Endothelial cell (in vitro differentiated cells): ENCODE data around the gene DYRK1A. TPM values are rescaled to one million over a fixed set of nuclear protein-coding genes. Genes with fewer than 3 reads are reported as not detected.

Experiments used
- DNase-seq: peaks from one replicate; pipeline ENCODE4 v3.0.0; 2021; ENCODE audit warnings: low spot score
- H3K27ac Mint-ChIP-seq: one replicate; pipeline ENCODE4 v1.8.0; 2021; ENCODE audit warnings: mixed read lengths, inconsistent platforms; ENCODE audit not compliant: unreplicated experiment
- H3K27me3 Mint-ChIP-seq: one replicate; pipeline ENCODE4 v1.8.0; 2021; ENCODE audit warnings: mild to moderate bottlenecking, moderate library complexity, mixed read lengths, inconsistent platforms; ENCODE audit not compliant: unreplicated experiment
- H3K36me3 Mint-ChIP-seq: one replicate; pipeline ENCODE4 v1.8.0; 2021; ENCODE audit warnings: mild to moderate bottlenecking, low read depth, mixed read lengths, inconsistent platforms; ENCODE audit not compliant: unreplicated experiment
- H3K4me1 Mint-ChIP-seq: one replicate; pipeline ENCODE4 v1.8.0; 2021; ENCODE audit warnings: mild to moderate bottlenecking, mixed read lengths, inconsistent platforms; ENCODE audit not compliant: unreplicated experiment
- H3K4me3 Mint-ChIP-seq: one replicate; pipeline ENCODE4 v1.8.0; 2021; ENCODE audit warnings: mild to moderate bottlenecking, mixed read lengths, inconsistent platforms; ENCODE audit not compliant: unreplicated experiment
- H3K9me3 Mint-ChIP-seq: one replicate; pipeline ENCODE4 v1.8.0; 2021; ENCODE audit warnings: mixed read lengths, inconsistent platforms; ENCODE audit not compliant: unreplicated experiment
- total RNA-seq: library from RNA; stranded (reverse); fragmentation: NEBNext Ultra II Directional; extraction: Animal tissue kit (Norgen Biotek cat#: 25700); gene quantifications from one replicate; pipeline ENCODE4 v1.2.1, GENCODE V29; 2021; ENCODE audit not compliant: unreplicated experiment
- TF ChIP-seq, protein P1 (sequence below): fragments of 200-600 bp; sonication (generic); IDR thresholded peaks from one replicate; pipeline ENCODE4 v1.5.0; 2021; ENCODE audit warnings: antibody characterized with exemption; ENCODE audit not compliant: unreplicated experiment

The DYRK1A gene
- total RNA-seq, 1 donor from 2014 or later, result 87.5 TPM

DNA sequence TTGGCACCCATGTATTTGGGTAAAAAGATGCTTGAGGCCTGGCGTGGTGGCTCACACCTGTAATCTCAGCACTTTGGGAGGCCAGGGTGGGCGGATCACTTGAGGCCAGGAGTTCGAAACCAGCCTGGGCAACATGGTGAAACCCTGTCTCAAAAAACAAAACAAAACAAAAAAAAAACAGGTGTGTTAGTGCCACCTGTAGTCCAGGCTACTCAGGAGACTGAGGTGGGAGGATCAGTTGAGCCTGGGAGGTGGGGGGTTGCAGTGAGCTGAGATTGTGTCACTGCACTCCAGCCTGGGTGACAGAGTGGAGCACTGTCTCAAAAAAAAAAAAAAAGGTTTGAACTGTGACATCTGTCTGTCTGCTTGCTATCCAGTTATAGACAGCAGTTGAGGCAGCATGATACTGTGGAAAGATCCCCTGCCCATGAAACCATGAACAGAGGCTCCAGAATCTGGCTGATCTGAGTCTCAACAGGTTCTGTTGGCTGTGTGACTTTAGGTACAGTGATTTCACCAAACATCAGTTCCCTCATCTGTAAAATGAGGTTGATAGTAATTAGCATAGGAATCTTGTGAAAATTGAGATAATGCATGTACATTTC is 5.7 kb downstream of the DYRK1A start:
- Mint-ChIP-seq H3K36me3 (peaks cover 9% of the 10 kb centered on the region), H3K9me3 (no peaks in the 10 kb centered on the region), H3K27me3 (peaks cover 7% of the 10 kb centered on the region), H3K27ac (no peak overlapping the region), H3K4me1 (peaks cover 55% of the 10 kb centered on the region), H3K4me3 (no peak overlapping the region)
- no peak for DNase-seq
- TF ChIP-seq, protein P1, sequence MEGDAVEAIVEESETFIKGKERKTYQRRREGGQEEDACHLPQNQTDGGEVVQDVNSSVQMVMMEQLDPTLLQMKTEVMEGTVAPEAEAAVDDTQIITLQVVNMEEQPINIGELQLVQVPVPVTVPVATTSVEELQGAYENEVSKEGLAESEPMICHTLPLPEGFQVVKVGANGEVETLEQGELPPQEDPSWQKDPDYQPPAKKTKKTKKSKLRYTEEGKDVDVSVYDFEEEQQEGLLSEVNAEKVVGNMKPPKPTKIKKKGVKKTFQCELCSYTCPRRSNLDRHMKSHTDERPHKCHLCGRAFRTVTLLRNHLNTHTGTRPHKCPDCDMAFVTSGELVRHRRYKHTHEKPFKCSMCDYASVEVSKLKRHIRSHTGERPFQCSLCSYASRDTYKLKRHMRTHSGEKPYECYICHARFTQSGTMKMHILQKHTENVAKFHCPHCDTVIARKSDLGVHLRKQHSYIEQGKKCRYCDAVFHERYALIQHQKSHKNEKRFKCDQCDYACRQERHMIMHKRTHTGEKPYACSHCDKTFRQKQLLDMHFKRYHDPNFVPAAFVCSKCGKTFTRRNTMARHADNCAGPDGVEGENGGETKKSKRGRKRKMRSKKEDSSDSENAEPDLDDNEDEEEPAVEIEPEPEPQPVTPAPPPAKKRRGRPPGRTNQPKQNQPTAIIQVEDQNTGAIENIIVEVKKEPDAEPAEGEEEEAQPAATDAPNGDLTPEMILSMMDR, result no peak

DNA sequence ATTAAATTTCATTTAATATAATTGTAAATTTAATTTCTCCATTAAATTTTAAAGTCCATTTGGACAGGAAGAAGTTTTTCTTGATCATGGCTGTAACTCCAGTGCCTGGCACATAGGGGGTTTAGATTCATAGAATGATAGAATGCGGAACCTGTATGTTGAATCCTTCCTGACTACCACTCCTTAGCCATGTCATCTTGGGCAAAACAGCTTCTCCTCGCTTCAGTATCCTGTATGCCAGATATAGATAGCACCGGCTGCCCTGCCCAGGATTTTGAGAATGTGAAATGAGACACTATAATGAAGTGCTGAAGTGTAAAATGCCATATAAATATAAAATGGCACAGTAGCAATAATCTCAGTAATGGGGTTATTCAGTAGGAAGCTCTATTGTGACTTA is 6.4 kb downstream of the DYRK1A start:
- no peak overlapping the region for H3K4me3 Mint-ChIP-seq
- H3K27me3 Mint-ChIP-seq, result peaks cover 7% of the 10 kb centered on the region
- no peak overlapping the region for H3K27ac Mint-ChIP-seq
- H3K9me3 Mint-ChIP-seq, result no peaks in the 10 kb centered on the region
- TF ChIP-seq, protein P1, result no peak
- peaks cover 55% of the 10 kb centered on the region for H3K4me1 Mint-ChIP-seq
- DNase-seq, result no peak
- peaks cover 9% of the 10 kb centered on the region for H3K36me3 Mint-ChIP-seq

DNA sequence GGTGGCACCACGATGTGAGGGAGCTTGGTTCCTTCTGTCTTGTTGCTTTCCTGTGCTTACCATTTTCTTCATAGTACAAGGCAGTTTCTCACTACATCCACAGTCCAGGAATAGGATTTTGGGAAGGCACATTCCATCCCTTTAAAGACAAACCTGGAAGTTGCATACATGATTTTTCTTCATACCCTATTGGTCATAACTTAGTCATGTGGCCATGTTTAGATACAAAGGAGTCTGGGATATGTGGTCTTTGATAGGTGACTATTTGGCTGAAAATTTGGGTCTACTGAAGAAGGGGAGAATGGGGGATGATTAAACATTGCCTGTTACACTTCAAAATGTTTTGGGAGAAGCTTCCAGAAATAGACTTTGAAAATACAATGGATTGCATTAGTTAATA is 7.0 kb downstream of the DYRK1A start:
- no peaks in the 10 kb centered on the region for H3K9me3 Mint-ChIP-seq
- DNase-seq, result no peak
- H3K4me1 Mint-ChIP-seq, result peaks cover 55% of the 10 kb centered on the region
- H3K4me3 Mint-ChIP-seq, result no peak overlapping the region
- peaks cover 5% of the 10 kb centered on the region for H3K36me3 Mint-ChIP-seq
- TF ChIP-seq, protein P1, result no peak
- peaks cover 3% of the 10 kb centered on the region for H3K27me3 Mint-ChIP-seq
- no peak overlapping the region for H3K27ac Mint-ChIP-seq

DNA sequence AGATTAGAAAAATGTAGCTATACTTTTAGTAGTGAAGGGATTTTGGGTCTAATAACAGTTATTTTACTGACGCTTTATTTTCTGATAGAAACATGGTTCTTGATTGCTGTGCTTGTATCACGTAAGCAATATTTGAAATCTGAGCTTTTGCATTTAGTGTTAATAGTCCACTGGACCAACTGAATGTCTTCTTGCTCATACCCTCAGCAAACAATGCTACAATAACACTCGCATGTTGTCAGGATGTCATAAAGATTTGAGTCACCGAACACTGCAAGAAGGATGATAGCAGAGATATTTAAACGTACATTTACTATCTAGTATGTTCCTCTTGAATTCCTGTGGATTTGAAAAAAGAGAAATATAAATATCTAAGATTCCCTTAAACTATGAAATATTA is 7.5 kb downstream of the DYRK1A start:
- TF ChIP-seq, protein P1, result no peak
- Mint-ChIP-seq H3K4me1 (peaks cover 55% of the 10 kb centered on the region), H3K27ac (peak overlapping the region; percentile 77), H3K27me3 (no peaks in the 10 kb centered on the region), H3K9me3 (no peaks in the 10 kb centered on the region), H3K4me3 (no peak overlapping the region), H3K36me3 (peaks cover 4% of the 10 kb centered on the region)
- no peak for DNase-seq

DNA sequence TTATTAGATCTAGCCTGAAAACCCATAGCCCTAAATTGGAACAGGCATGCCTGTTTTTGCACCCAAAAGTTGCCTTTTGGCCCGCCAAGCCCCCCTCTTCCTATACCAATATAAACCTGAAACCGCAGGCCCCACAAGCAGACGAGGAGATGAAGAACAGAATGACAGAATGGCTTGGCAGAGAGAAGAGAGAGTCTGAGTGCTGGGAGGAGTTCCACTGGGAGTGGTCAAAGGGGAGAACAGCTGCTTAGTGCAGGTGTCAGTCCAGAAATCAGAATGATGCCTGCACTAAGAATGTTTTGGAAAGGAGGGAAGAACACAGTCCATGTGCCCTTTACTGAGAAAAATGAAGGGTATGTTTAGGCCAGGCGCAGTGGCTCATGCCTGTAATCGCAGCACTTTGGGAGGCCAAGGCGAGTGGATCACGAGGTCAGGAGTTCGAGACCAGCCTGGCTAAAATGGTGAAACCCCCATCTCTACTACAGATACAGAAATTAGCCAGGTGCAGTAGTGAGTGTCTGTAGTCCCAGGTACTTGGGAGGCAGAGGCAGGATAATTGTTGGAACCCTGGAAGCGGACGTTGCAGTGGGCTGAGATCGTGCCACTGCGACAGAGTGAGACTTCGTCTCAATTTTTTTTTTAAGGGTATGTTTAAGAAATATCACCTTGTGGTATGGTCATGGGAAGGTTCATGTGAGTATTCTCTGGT is 9.4 kb downstream of the DYRK1A start:
- peak overlapping the region; percentile 4 for H3K4me3 Mint-ChIP-seq
- peak overlapping the region; percentile 31 for H3K27ac Mint-ChIP-seq

More for the DNA sequence above, 9.4 kb downstream of the DYRK1A start:
- Mint-ChIP-seq H3K36me3 (peaks cover 4% of the 10 kb centered on the region), H3K9me3 (no peaks in the 10 kb centered on the region), H3K4me1 (peaks cover 52% of the 10 kb centered on the region), H3K27me3 (no peaks in the 10 kb centered on the region)
- DNase-seq, result no peak
- TF ChIP-seq, protein P1, result no peak
